GM21526 (cell line): Measurements from ENCODE around the gene GPR15.

ENCODE experiments used
- ATAC-seq: cut with Tn5 transposase; IDR thresholded peaks from one replicate; pipeline ENCODE4 v1.9.1; 2021; ENCODE audit warnings: moderate library complexity; ENCODE audit not compliant: unreplicated experiment, low FRiP score

The GPR15 gene

DNA sequence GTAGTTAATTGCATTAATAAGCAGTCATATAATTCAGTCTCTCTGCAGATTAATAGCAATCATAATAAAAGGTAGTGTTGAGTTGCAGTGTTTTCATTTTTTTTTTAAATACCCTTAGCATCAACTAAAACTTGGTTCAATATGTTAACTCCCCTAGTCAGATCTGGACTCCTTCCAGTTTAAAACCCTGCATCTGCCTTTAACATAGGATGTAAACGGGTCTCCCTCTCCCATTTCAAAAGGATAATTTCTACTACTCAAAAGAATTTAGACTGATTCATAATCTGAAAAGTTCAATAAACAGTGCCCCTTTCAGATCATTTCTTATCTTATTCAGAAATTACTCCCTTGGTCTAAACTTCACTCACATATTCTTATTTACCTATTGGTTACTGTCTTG is 50.3 kb downstream of the GPR15 start:
- ATAC-seq, result no peak

DNA sequence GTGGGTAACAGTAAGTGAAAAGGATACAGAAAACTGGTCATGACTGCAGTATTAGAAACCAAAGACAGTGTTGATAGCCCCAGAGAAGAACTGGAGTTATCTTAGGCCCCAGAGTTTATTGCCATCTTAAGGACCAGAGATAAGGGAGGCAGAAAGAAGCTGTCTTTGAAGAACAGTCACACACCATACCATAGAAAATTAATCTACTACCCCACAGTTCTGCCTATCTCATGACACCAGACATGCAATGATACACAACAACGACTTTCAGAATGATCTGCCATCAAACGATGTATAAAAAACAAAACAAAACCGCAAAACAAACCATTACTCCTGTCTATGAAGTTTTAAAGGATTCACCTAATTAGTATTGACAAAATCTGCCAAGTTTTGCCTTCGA is 52.0 kb downstream of the GPR15 start:
- no peak for ATAC-seq
